ENCODE results near the gene SEC14L6.
"Not testable (repeated sequence)": the region's sequence is repeated elsewhere in the genome, so short reads cannot be mapped to it uniquely, and the experiment has no call there.

Gene SEC14L6

DNA sequence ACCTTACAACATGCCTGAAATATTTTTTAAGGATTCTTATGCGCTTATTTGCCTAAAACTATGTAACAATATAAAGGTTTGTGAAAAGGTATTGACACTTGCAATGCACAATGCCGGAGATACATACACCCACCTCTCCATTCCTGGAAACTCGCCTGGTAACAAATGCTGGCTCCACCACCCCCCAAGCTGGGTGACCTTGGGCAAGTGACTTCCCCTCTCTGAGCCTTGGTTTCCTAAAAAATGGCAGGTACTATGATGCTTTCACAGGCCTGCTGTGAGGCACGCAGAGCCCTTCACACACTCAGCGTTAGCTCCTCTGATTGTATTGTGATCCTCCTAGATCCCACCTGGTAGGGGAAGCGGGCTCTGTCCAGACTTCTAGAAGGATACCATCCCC lies 25.7 kb upstream of the SEC14L6 start:
- no peaks in the 10 kb centered on the region for H3K79me2 ChIP-seq (ENCODE audit: low read length)
- no peak overlapping the region for H3K27ac ChIP-seq (ENCODE audit: low read length)
- no peak overlapping the region for H3K4me3 ChIP-seq (ENCODE audit: low read length)
- TF ChIP-seq, protein P1, sequence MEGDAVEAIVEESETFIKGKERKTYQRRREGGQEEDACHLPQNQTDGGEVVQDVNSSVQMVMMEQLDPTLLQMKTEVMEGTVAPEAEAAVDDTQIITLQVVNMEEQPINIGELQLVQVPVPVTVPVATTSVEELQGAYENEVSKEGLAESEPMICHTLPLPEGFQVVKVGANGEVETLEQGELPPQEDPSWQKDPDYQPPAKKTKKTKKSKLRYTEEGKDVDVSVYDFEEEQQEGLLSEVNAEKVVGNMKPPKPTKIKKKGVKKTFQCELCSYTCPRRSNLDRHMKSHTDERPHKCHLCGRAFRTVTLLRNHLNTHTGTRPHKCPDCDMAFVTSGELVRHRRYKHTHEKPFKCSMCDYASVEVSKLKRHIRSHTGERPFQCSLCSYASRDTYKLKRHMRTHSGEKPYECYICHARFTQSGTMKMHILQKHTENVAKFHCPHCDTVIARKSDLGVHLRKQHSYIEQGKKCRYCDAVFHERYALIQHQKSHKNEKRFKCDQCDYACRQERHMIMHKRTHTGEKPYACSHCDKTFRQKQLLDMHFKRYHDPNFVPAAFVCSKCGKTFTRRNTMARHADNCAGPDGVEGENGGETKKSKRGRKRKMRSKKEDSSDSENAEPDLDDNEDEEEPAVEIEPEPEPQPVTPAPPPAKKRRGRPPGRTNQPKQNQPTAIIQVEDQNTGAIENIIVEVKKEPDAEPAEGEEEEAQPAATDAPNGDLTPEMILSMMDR (IDR thresholded peaks at IDR 0.05; ENCODE audit: low read length) = no peak
- TF ChIP-seq EZH2phosphoT487 (IDR thresholded peaks at IDR 0.05; ENCODE audit: low read length) = no peak
- no peak for TF ChIP-seq EZH2 (optimal IDR thresholded peaks at IDR 0.05; ENCODE audit: low read depth, low read length)
- H3K9me3 ChIP-seq (replicated peaks; ENCODE audit: insufficient read depth, low read length) = no peaks in the 10 kb centered on the region
- H3K4me1 ChIP-seq (ENCODE audit: low read length) = no peaks in the 10 kb centered on the region
- no peaks in the 10 kb centered on the region for H3K9me2 ChIP-seq (replicated peaks; ENCODE audit: insufficient read depth, low read length)
- H3K36me3 ChIP-seq (replicated peaks; ENCODE audit: insufficient read depth, low read length) = no peaks in the 10 kb centered on the region
- no peaks in the 10 kb centered on the region for H3F3A ChIP-seq (ENCODE audit: insufficient read depth, low read length)
- H3K9ac ChIP-seq (ENCODE audit: low read length) = no peak overlapping the region
- no peak for DNase-seq
- no peak overlapping the region for H3K4me2 ChIP-seq (ENCODE audit: low read depth, low read length)
- peaks cover 24% of the 10 kb centered on the region for H3K27me3 ChIP-seq (replicated peaks; ENCODE audit: insufficient read depth, low read length)
- no peak overlapping the region for H2AFZ ChIP-seq (ENCODE audit: low read length)
- no peaks in the 10 kb centered on the region for H4K20me1 ChIP-seq (ENCODE audit: insufficient read depth, low read length)

DNA sequence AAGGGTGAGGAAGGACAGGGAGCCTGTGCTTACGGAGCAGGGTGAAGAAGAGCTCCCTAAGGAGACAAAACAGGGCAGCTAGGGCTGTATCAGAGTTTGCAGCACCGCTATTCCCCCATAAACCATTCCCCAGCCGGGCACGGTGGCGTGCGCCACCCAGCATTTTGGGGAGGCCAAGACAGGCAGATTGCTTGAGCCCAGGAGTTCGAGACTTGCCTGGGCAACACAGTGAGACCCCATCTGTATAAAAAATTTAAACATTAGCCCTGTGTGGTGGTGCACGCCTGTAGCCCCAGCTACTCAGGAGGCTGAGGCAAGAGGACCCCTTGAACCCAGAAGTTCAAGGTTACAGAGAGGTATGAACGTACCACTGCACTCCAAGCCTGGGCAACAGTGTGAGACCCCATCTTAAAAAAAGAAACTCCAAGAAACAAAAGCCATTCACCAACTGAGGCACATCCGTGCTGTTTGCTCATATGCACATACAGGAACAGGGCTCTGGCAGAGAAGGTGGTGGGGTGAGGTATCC lies 23.2 kb upstream of the SEC14L6 start:
- Histone ChIP-seq H3K79me2 (ENCODE audit: low read length) (no peaks in the 10 kb centered on the region), H3K9ac (ENCODE audit: low read length) (no peak overlapping the region), H2AFZ (ENCODE audit: low read length) (no peak overlapping the region), H3K9me2 (replicated peaks; ENCODE audit: insufficient read depth, low read length) (no peaks in the 10 kb centered on the region), H4K20me1 (ENCODE audit: insufficient read depth, low read length) (no peaks in the 10 kb centered on the region), H3K27ac (ENCODE audit: low read length) (no peak overlapping the region), H3K4me2 (ENCODE audit: low read depth, low read length) (no peak overlapping the region), H3K36me3 (replicated peaks; ENCODE audit: insufficient read depth, low read length) (no peaks in the 10 kb centered on the region), H3F3A (ENCODE audit: insufficient read depth, low read length) (no peaks in the 10 kb centered on the region), H3K9me3 (replicated peaks; ENCODE audit: insufficient read depth, low read length) (no peaks in the 10 kb centered on the region), H3K4me1 (ENCODE audit: low read length) (no peaks in the 10 kb centered on the region), H3K4me3 (ENCODE audit: low read length) (no peak overlapping the region), H3K27me3 (replicated peaks; ENCODE audit: insufficient read depth, low read length) (peaks cover 29% of the 10 kb centered on the region)
- TF ChIP-seq EZH2 (optimal IDR thresholded peaks at IDR 0.05; ENCODE audit: low read depth, low read length) = no peak
- TF ChIP-seq, protein P1 (IDR thresholded peaks at IDR 0.05; ENCODE audit: low read length) = no peak
- TF ChIP-seq EZH2phosphoT487 (IDR thresholded peaks at IDR 0.05; ENCODE audit: low read length) = no peak
- no peak for DNase-seq

DNA sequence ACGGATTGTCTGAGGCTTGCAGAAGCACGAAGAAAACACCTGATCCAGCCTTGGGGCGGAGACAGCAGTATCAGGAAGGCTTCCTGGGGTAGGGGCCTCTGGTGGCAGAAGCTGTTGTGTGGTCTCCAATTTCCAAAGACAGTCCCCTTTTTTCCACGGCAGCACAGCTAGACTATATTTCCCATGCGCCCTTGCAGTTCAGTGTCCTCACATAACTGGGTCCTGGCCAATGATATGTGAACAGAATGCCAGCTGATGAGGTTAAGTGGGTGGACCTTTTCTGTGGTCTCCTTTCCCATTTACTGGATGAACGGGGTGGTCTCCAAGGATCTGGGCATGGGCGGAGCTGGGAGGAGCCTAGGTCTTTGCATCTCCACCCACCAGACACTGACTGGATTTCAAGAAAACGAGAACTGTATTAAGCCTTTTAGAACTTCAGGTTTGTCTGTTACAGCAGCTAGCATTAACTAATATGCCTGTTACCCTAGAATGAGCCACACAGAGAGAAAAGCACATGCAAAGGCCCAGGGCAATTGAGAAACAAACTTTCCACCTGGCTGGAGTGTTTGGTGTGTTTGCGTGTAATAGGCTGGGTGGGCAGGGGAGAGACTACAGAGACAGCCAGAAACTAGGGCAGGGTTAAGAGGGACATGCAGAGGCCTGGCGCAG lies 21.7 kb upstream of the SEC14L6 start:
- H3K4me3 ChIP-seq (ENCODE audit: low read length) = no peak overlapping the region

DNA sequence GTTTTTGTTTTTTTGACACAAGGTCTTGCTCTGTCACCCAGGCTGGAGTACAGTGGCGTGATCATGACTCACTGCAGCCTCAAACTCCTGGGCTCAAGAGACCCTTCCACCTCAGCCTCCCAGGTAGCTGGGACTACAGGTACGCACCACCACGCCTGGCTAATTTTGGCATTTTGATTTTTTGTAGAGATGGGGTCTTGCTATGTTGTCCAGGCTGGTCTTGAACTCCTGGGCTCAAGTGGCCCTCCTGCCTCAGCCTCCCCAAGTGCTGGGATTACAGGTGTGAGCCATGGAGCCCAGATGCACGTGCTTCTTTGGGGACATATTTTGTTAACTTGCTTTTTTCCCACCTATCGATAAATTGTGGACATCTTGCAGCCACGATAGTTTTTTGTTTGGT lies 20.7 kb upstream of the SEC14L6 start:
- H3K27me3 ChIP-seq (replicated peaks; ENCODE audit: insufficient read depth, low read length) = peaks cover 28% of the 10 kb centered on the region
- not testable (repeated sequence) for DNase-seq

More for the DNA sequence above, 21.7 kb upstream of the SEC14L6 start:
- Histone ChIP-seq H3K79me2 (ENCODE audit: low read length) (no peaks in the 10 kb centered on the region), H4K20me1 (ENCODE audit: insufficient read depth, low read length) (no peaks in the 10 kb centered on the region), H3K27ac (ENCODE audit: low read length) (no peak overlapping the region), H2AFZ (ENCODE audit: low read length) (no peak overlapping the region), H3K4me2 (ENCODE audit: low read depth, low read length) (no peak overlapping the region), H3K4me1 (ENCODE audit: low read length) (no peaks in the 10 kb centered on the region), H3F3A (ENCODE audit: insufficient read depth, low read length) (no peaks in the 10 kb centered on the region), H3K27me3 (replicated peaks; ENCODE audit: insufficient read depth, low read length) (peaks cover 29% of the 10 kb centered on the region), H3K9me2 (replicated peaks; ENCODE audit: insufficient read depth, low read length) (no peaks in the 10 kb centered on the region), H3K36me3 (replicated peaks; ENCODE audit: insufficient read depth, low read length) (no peaks in the 10 kb centered on the region), H3K9ac (ENCODE audit: low read length) (no peak overlapping the region), H3K9me3 (replicated peaks; ENCODE audit: insufficient read depth, low read length) (no peaks in the 10 kb centered on the region)
- TF ChIP-seq, protein P1 (IDR thresholded peaks at IDR 0.05; ENCODE audit: low read length) = no peak
- TF ChIP-seq EZH2phosphoT487 (IDR thresholded peaks at IDR 0.05; ENCODE audit: low read length) = no peak
- TF ChIP-seq EZH2 (optimal IDR thresholded peaks at IDR 0.05; ENCODE audit: low read depth, low read length) = no peak
- DNase-seq = no peak

More for the DNA sequence above, 20.7 kb upstream of the SEC14L6 start:
- not testable (repeated sequence) for H3K9me3 ChIP-seq (replicated peaks; ENCODE audit: insufficient read depth, low read length); H3K79me2 ChIP-seq (ENCODE audit: low read length); H3K36me3 ChIP-seq (replicated peaks; ENCODE audit: insufficient read depth, low read length); H2AFZ ChIP-seq (ENCODE audit: low read length); H3K4me3 ChIP-seq (ENCODE audit: low read length); H3F3A ChIP-seq (ENCODE audit: insufficient read depth, low read length); H3K4me2 ChIP-seq (ENCODE audit: low read depth, low read length); H3K27ac ChIP-seq (ENCODE audit: low read length); H3K4me1 ChIP-seq (ENCODE audit: low read length); H3K9me2 ChIP-seq (replicated peaks; ENCODE audit: insufficient read depth, low read length); H4K20me1 ChIP-seq (ENCODE audit: insufficient read depth, low read length); H3K9ac ChIP-seq (ENCODE audit: low read length)
